Heart right ventricle (tissue), 16 donors: ENCODE data around the gene CRYBA4. TPM values are rescaled to one million over a fixed set of nuclear protein-coding genes. Genes with fewer than 3 reads are reported as not detected.
"Not testable (repeated sequence)": the region's sequence is repeated elsewhere in the genome, so short reads cannot be mapped to it uniquely, and the experiment has no call there.

Experiments used
- ATAC-seq, 8 donors: fragments of 200-7000 bp; cut with Tn5 transposase; one replicate each; pipeline ENCODE4 v1.9.1; 2020; ENCODE audit warnings: mild to moderate bottlenecking in 8 of 8, moderate library complexity in 8 of 8, moderate number of reproducible peaks in 1 of 8
- DNase-seq, 2 donors: peaks; one replicate each; pipeline ENCODE4 v3.0.0-alpha.2; 2020
- H3K27ac ChIP-seq, 10 donors: fragments of 200-600 bp; sonication (generic) in 2 of 10; one replicate each; pipeline versions ENCODE4 v1.5.0 to v1.8.0; 2020 to 2022; ENCODE audit warnings: mild to moderate bottlenecking in 3 of 10
- H3K27me3 ChIP-seq, 7 donors: fragments of 200-600 bp; one replicate each; pipeline ENCODE4 v1.8.0; 2021 to 2022; ENCODE audit warnings: mild to moderate bottlenecking in 2 of 7
- H3K36me3 ChIP-seq, 9 donors: fragments of 200-600 bp; sonication (generic) in 1 of 9; one replicate each; pipeline versions ENCODE4 v1.5.0 to v1.8.0; 2020 to 2022; ENCODE audit warnings: mild to moderate bottlenecking in 2 of 9
- H3K4me1 ChIP-seq, 9 donors: fragments of 200-600 bp; sonication (generic) in 1 of 9; one replicate each; pipeline versions ENCODE4 v1.5.0 to v1.8.0; 2020 to 2022; ENCODE audit warnings: mild to moderate bottlenecking in 4 of 9
- H3K4me3 ChIP-seq, 10 donors: fragments of 200-600 bp; sonication (generic) in 2 of 10; one replicate each; pipeline versions ENCODE4 v1.5.0 to v1.8.0; 2020 to 2022; ENCODE audit warnings: mild to moderate bottlenecking in 7 of 10, moderate library complexity in 2 of 10
- H3K9me3 ChIP-seq, 11 donors: fragments of 200-600 bp in 10 of 11; sonication (generic) in 2 of 11; one replicate each; pipeline versions ENCODE4 v1.5.0 to v1.8.0; 2013 to 2022; ENCODE audit warnings: mild to moderate bottlenecking in 2 of 11, control low read depth in 1 of 11, moderate library complexity in 1 of 11
- WGBS, 2 donors: extraction: QIAGEN DNeasy Blood & Tissue Kit; methylation state at CpG; one replicate each; pipeline ENCODE4 v1.1.7; 2013; ENCODE audit warnings: inconsistent platforms in 1 of 2; 5-methylcytosine and 5-hydroxymethylcytosine counted together
- intact Hi-C, 10 donors: fragments of 100-400 bp; cut with DNase I; formaldehyde crosslinking; loops; one replicate each; pipeline versions ENCODE4 v1.11.1 to v1.14.2; 2022
- polyA plus RNA-seq, 2 donors: library from polyadenylated mRNA; stranded (reverse); fragments of 200-250 nt; gene quantifications; one replicate each; pipeline ENCODE4 v1.2.3, GENCODE V29; 2013
- total RNA-seq, 10 donors: library from RNA; stranded (reverse); fragmentation: NEBNext Ultra II Directional in 3 of 10; extraction: Animal tissue kit (Norgen Biotek cat#: 25700) in 3 of 10; gene quantifications; one replicate each; pipeline versions ENCODE4 v1.2.1 to v1.2.4, GENCODE V29; 2021 to 2023
- TF ChIP-seq, protein P1 (sequence below), 9 donors: fragments of 200-600 bp; sonication (generic) in 2 of 9; IDR thresholded peaks; one replicate each; pipeline versions ENCODE4 v1.5.0 to v1.8.0; 2021 to 2022; ENCODE audit warnings: antibody characterized with exemption in 9 of 9, mild to moderate bottlenecking in 5 of 9, moderate library complexity in 1 of 9
- donor health status: Arrhythmogenic right ventricular cardiomyopathy.
- donor health status: ischemic (EF 13 %, LVEDD 7.1; RV severe dilation, severe dysfunction).
- donor health status: healthy with polysubstance abuse.
- donor health status: DM: no; HTN: yes; CAD: no.
- donor health status: DM: no; HTN: no; CAD: no.
- donor health status: ischemic (EF 25% LVEDD 6.9; RV normal size, moderate dysfunction).
- donor health status: ischemic (EF 25% LVEDD 5.7; RV mildly dilated, moderate dysfunction).
- donor health status: healthy.
- donor health status: DM: yes; HTN: yes; CAD: no.
- donor health status: Ischemic cardiomyopathy.
- donor health status: ischemic (EF 35%, LVEDD 5.7; RV mildly dilated, moderate dysfunction).
- donor health status: nonischemic (EF 11% LVEDD 7.7; RV severe dilation, severe dysfunction).
- donor health status: DM: yes; HTN: yes; CAD: no.
- donor health status: PGD.
- donor health status: ischemic (EF 29% LVEDD 5.4; RV normal size, mild dysfunction).
- donor health status: nonischemic (EF 23%, LVEDD 6.1; RV moderate dilation, normal function).

The CRYBA4 gene
- total and polyA plus RNA-seq, 12 donors = 0.42 TPM; not detected in 11

- H3K9me3 ChIP-seq = no peaks in the 10 kb centered on the region
- 77 to 89% methylated on average over 2 of the region's 2 CpGs for WGBS, 2 donors
- no peak for DNase-seq
- H3K4me1 ChIP-seq = peaks cover 0 to 17% (median 0%) of the 10 kb centered on the region in 9 donors
- peaks cover 0 to 32% (median 12%) of the 10 kb centered on the region in 7 donors for H3K27me3 ChIP-seq
- H3K4me3 ChIP-seq = no peak overlapping the region
- H3K27ac ChIP-seq = no peak overlapping the region
- no peak for ATAC-seq
- no peaks in the 10 kb centered on the region for H3K36me3 ChIP-seq
- intact Hi-C loops = no loop called here
- TF ChIP-seq, protein P1, sequence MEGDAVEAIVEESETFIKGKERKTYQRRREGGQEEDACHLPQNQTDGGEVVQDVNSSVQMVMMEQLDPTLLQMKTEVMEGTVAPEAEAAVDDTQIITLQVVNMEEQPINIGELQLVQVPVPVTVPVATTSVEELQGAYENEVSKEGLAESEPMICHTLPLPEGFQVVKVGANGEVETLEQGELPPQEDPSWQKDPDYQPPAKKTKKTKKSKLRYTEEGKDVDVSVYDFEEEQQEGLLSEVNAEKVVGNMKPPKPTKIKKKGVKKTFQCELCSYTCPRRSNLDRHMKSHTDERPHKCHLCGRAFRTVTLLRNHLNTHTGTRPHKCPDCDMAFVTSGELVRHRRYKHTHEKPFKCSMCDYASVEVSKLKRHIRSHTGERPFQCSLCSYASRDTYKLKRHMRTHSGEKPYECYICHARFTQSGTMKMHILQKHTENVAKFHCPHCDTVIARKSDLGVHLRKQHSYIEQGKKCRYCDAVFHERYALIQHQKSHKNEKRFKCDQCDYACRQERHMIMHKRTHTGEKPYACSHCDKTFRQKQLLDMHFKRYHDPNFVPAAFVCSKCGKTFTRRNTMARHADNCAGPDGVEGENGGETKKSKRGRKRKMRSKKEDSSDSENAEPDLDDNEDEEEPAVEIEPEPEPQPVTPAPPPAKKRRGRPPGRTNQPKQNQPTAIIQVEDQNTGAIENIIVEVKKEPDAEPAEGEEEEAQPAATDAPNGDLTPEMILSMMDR (IDR thresholded peaks at IDR 0.05) = no peak
Measured at GRCh38 chr22:26610996-26611395, 10.8 kb upstream of the CRYBA4 start.

DNA sequence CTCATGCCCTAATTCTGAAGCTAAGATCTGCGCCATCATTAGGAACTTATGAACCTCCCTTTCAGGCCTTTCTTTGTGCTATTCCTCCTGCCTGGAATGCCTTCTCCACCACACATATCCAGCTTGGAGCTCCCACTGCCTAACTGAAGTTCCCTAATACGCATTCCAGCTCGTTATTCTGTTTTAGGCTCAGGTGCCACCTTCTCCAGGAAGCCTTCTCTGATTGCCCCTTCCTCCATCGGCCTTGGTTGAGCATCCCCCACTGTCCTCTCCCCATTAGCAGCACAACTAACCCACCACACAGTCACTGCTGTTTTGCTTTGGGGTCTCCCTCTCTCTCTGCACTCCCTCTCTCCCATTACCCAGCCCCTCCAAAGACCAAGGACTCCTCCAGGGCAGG, 9.1 kb upstream of the CRYBA4 start:
- intact Hi-C loops = no loop called here
- peaks cover 0 to 39% (median 12%) of the 10 kb centered on the region in 7 donors for H3K27me3 ChIP-seq
- no peak overlapping the region for H3K4me3 ChIP-seq
- H3K27ac ChIP-seq = no peak overlapping the region
- WGBS, 2 donors = 79 to 93% methylated on average over 4 of the region's 4 CpGs
- H3K9me3 ChIP-seq = no peaks in the 10 kb centered on the region
- TF ChIP-seq, protein P1 (IDR thresholded peaks at IDR 0.05) = no peak
- DNase-seq = no peak
- no peak for ATAC-seq
- peaks cover 0 to 31% (median 0%) of the 10 kb centered on the region in 9 donors for H3K4me1 ChIP-seq
- H3K36me3 ChIP-seq = no peaks in the 10 kb centered on the region

- ATAC-seq, DNase-seq, intact Hi-C loops, H3K9me3 ChIP-seq, H3K27ac ChIP-seq, H3K4me3 ChIP-seq, H3K36me3 ChIP-seq: not testable (repeated sequence)
- H3K27me3 ChIP-seq = peaks cover 0 to 37% (median 12%) of the 10 kb centered on the region in 7 donors
- peaks cover 0 to 39% (median 0%) of the 10 kb centered on the region in 9 donors for H3K4me1 ChIP-seq
- 12 to 14% methylated on average over 10 of the region's 10 CpGs for whole genome bisulfite sequencing, 2 donors
Measured at GRCh38 chr22:26613753-26614152, 8.0 kb upstream of the CRYBA4 start.

DNA sequence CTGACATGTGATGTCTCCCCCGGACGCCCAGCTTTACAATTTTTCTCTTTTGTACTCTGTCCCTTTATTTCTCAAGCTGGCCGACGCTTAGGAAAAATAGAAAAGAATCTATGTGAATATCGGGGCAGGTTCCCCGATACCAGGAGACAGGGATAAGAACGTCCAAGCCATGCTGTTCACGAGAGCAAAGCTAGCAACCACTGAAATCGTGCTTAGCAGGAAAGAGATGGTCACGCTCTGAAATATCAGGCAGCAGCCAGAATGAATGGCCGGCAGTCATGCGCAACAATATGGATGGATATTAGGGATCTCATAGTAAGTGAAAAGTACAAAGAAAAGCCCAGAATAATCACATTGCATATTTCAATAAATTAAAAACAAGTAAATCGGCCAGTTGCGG, 7.4 kb upstream of the CRYBA4 start:
- intact Hi-C loops = no loop called here
- H3K4me3 ChIP-seq = no peak overlapping the region
- ATAC-seq = no peak
- no peak for DNase-seq
- H3K27me3 ChIP-seq = peaks cover 0 to 37% (median 12%) of the 10 kb centered on the region in 7 donors
- no peaks in the 10 kb centered on the region for H3K9me3 ChIP-seq
- WGBS, 2 donors = 46 to 50% methylated on average over 14 of the region's 14 CpGs
- no peaks in the 10 kb centered on the region for H3K36me3 ChIP-seq
- no peak overlapping the region for H3K27ac ChIP-seq
- TF ChIP-seq, protein P1 (IDR thresholded peaks at IDR 0.05) = no peak
- H3K4me1 ChIP-seq = peaks cover 0 to 43% (median 5%) of the 10 kb centered on the region in 9 donors

DNA sequence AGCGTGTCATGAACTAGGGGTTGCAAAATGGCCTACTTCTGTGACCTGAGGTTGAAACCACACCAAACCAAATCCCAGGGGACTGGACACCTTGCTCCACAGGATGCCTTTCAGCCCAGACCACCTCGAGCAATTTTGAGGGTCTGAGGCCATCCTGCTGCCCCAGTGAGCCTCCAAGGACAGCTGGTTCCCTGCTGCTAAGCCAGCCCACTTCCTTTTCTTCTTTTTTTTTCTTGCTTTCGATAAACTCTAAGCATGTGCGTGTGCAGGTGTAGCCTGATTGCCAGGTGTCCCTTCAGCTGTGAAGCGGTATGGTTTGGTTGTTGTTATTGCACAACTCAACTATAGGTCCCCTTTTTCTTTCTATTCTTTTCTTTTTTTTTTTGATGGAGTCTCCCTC, 6.6 kb upstream of the CRYBA4 start:
- 54 to 67% methylated on average over 5 of the region's 5 CpGs for WGBS, 2 donors
- no peak for ATAC-seq
- H3K27me3 ChIP-seq = peaks cover 0 to 37% (median 12%) of the 10 kb centered on the region in 7 donors

More for the DNA sequence above, 6.6 kb upstream of the CRYBA4 start:
- intact Hi-C loops = no loop called here
- no peaks in the 10 kb centered on the region for H3K9me3 ChIP-seq
- DNase-seq = no peak
- H3K36me3 ChIP-seq = no peaks in the 10 kb centered on the region
- TF ChIP-seq, protein P1 (IDR thresholded peaks at IDR 0.05) = no peak
- H3K4me1 ChIP-seq = peaks cover 0 to 43% (median 10%) of the 10 kb centered on the region in 9 donors
- no peak overlapping the region for H3K4me3 ChIP-seq
- no peak overlapping the region for H3K27ac ChIP-seq
